Head of caudate nucleus (tissue), 42 donors: ENCODE measurements around the gene SORBS1.

Experiments
- DNase-seq, 42 donors: peaks; one replicate each; pipeline versions ENCODE4 v3.0.0 to v3.0.0-alpha.2; 2020 to 2021; ENCODE audit warnings: mixed read lengths in 7 of 42
- intact Hi-C: fragments of 100-400 bp; cut with DNase I; formaldehyde crosslinking; loops from one replicate; pipeline ENCODE4 v1.15.0; 2022

The SORBS1 gene

DNA sequence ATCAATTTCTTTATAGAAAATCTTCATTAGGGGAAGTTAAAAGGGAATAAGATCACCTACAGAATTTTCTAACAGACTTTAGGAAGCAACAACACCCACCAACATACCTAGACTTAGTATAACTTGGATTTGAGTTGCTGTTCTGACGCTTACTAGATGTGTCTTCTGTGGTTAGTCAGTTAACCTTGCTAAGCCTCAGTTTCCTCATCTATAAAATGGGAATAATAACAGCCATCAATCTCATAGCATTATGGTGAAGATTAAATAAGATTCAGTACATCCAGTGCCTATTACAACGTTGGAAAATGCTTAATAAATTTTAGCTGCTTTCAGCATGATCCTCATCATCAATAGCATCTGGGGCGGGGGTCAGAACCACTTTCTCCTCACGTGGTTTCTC lies 106.2 kb downstream of the SORBS1 start:
- DNase-seq: no peak
- intact Hi-C loops: no loop called here

DNA sequence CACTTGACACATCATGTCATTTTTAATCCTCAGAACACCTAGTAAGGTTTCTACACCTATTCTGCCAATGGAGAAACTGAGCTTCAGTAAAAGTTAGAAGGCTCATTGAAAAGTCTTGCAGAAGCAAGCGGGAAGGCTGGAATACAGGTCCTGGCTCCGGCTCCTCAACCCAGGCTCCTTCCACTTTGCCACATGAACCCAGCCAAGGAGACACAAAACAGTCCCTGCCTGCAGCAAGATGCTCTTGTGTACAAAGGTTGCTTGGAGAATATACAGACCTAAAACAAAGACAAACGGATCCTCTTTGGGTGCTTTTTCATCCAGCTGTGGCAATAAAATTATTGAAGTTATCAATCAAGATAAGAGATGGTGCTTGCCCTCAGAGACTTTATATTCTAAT lies 106.8 kb downstream of the SORBS1 start:
- no peak for DNase-seq
- intact Hi-C loops: no loop called here

- intact Hi-C loops: no loop called here
- DNase-seq: no peak
Measured at GRCh38 chr10:95451568-95452524, 109.3 kb downstream of the SORBS1 start.

- DNase-seq: no peak
- intact Hi-C loops: no loop called here
Measured at GRCh38 chr10:95451150-95451549, 110.0 kb downstream of the SORBS1 start.

DNA sequence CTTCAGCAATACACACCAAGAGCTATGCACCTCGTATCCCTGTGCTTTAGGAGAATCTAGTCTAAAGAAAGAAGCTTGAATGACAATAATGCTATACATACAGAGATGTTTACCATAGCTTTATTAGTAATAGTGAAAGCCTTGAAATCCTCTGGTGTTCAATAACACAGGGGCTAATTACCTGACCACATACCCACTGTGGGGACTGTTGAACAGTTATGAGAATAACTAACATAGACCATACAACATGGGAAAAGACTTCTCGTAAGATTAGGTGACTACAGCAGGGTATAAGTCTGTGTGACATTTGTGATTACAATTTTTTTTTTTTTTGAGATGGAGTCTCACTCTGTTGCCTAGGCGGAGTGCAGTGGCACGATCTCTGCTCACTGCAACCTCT lies 111.0 kb downstream of the SORBS1 start:
- intact Hi-C loops: no loop called here
- DNase-seq: no peak

DNA sequence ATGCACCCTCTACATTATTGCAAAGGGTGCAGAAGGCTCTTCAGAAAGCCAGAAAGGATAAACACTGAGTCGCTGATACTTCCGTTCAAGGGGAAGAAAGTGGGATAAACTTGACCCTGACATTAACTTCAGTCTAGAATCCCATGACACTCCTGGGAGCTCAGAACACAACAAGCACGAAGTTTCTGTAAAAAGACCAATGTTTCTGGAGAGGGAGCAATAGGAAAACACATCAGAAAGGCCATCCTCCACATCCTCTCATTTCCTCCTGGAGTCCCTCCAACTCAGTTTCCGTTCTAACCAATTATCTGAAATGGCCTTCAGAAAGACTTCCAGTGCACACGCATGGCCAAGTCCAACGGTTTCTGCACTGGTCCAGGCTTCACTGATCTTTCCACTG lies 113.5 kb downstream of the SORBS1 start:
- no peak for DNase-seq
- intact Hi-C loops: no loop called here

GRCh38 chr10:95445837-95446486 lies 115.2 kb downstream of the SORBS1 start:
- intact Hi-C loops: no loop called here
- peak in 25 of 42 donors; percentile 21 to 79 (median 52) for DNase-seq

DNA sequence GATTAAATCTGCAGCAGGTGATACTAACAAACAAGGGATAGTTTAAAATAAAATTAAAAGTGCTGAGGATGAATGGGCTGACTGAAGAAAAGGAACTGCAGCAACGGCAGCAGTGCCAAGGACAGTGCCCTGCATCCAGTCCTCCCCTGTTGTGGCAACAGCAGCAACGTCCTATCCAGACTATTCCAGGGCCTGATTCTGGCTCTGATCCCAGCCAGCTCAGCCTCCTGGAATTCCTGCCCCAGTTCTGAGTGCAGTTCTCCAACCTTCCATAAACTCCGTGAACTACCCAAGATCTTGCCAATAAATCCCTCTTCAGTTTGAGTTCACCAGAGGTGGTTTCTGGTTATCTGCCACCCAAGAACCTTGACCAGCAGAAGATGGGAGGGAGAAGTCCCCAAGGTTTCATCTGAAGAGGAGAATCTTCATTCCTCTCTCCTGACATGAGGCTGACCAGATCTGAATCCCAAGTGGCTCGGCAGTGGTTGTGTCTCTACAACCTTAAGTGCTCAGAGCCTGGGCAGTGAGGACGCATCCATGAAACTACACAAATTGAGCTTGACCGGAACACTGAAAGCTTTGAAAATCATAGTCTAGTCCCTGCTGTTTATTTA lies 115.8 kb downstream of the SORBS1 start:
- peak in 16 of 42 donors; percentile 26 to 78 (median 52) for DNase-seq
- intact Hi-C loops: no loop called here

GRCh38 chr10:95444792-95445191 lies 116.4 kb downstream of the SORBS1 start:
- intact Hi-C loops: no loop called here
- no peak for DNase-seq

- no peak for DNase-seq
- intact Hi-C loops: no loop called here
Measured at GRCh38 chr10:95443636-95444035, 117.5 kb downstream of the SORBS1 start.

GRCh38 chr10:95442341-95442740 lies 118.8 kb downstream of the SORBS1 start:
- intact Hi-C loops: no loop called here
- DNase-seq: no peak

- no peak for DNase-seq
- intact Hi-C loops: no loop called here
Measured at GRCh38 chr10:95441547-95441923, 119.6 kb downstream of the SORBS1 start.

DNA sequence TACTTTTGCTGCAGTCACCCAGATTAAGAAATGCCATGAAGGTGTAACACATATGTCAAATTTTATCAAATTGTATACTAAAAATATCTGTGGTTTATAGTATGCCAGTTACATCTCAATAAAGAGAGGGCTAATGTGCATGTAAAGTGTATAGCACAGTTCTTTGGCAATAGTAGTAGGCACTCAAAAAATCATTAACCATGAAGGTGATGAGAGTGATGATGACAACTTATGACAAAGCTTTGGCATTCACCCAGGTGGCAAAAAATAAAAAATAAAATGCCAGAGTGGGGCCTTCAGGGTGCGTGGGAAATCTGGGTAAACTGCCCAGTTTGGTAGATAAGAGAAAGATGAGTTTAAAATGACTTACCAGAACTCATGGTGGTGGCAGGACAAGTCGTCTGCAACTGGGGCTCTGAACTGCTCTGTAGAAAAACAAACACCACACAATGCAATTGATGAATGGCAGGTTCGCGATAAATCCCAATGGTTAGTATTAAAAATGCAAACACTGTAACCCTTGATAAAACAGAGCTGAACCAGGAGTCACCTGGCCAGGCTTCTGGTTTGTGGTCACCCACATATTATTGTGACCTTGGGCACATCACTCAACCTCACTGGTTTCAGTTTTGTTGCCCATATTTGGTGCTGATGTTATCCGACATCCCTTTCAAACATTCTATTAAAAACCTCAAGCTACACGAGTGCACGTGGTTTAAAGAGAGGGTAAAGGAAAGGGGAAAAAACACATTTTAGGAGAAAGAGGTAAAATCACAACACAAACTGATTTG lies 120.2 kb downstream of the SORBS1 start:
- DNase-seq: no peak
- intact Hi-C loops: no loop called here

GRCh38 chr10:95440038-95440725 lies 121.0 kb downstream of the SORBS1 start:
- peak in 5 of 42 donors; percentile 35 to 71 (median 46) for DNase-seq
- intact Hi-C loops: no loop called here

GRCh38 chr10:95438781-95439180 lies 122.4 kb downstream of the SORBS1 start:
- intact Hi-C loops: no loop called here
- DNase-seq: no peak

DNA sequence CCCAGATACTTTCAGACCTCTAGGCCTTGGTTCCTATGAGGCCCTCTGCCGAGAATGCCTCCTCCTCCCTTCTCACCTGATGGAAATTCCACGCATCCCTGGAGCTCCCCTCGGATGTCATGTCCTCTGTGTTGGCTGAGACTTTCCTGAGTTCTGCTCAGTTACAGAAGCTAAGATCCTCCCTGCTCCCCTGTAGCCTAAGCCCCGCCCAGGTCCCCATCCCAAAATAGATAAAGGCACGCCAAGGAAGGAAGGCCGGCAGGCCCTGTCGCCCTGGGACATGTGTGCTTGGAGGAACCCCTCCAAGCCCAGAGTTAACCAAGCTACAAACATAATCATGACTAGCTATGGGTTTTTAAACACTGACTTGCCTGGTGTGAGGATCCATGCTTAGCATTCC lies 123.5 kb downstream of the SORBS1 start:
- intact Hi-C loops: no loop called here

GRCh38 chr10:95435548-95436279 lies 125.5 kb downstream of the SORBS1 start:
- intact Hi-C loops: no loop called here
- DNase-seq: peak in 1 of 42 donors; percentile 42

More for the DNA sequence above, 123.5 kb downstream of the SORBS1 start:
- DNase-seq: peak in 1 of 42 donors; percentile 22

GRCh38 chr10:95434583-95434982 lies 126.6 kb downstream of the SORBS1 start:
- intact Hi-C loops: loop anchor here (5.0 kb wide), 1 partner anchor 123 kb away; no protein-coding TSS in a partner anchor
- peak in 1 of 42 donors; percentile 10 for DNase-seq
